Endothelial cell (in vitro differentiated cells): ENCODE results near the gene ZNF341. TPM values are rescaled to one million over a fixed set of nuclear protein-coding genes. Genes with fewer than 3 reads are reported as not detected.

Source experiments
- DNase-seq: peaks from one replicate; pipeline ENCODE4 v3.0.0; 2021; ENCODE audit warnings: low spot score
- H3K27ac Mint-ChIP-seq: one replicate; pipeline ENCODE4 v1.8.0; 2021; ENCODE audit warnings: mixed read lengths, inconsistent platforms; ENCODE audit not compliant: unreplicated experiment
- H3K27me3 Mint-ChIP-seq: one replicate; pipeline ENCODE4 v1.8.0; 2021; ENCODE audit warnings: mild to moderate bottlenecking, moderate library complexity, mixed read lengths, inconsistent platforms; ENCODE audit not compliant: unreplicated experiment
- H3K36me3 Mint-ChIP-seq: one replicate; pipeline ENCODE4 v1.8.0; 2021; ENCODE audit warnings: mild to moderate bottlenecking, low read depth, mixed read lengths, inconsistent platforms; ENCODE audit not compliant: unreplicated experiment
- H3K4me1 Mint-ChIP-seq: one replicate; pipeline ENCODE4 v1.8.0; 2021; ENCODE audit warnings: mild to moderate bottlenecking, mixed read lengths, inconsistent platforms; ENCODE audit not compliant: unreplicated experiment
- H3K4me3 Mint-ChIP-seq: one replicate; pipeline ENCODE4 v1.8.0; 2021; ENCODE audit warnings: mild to moderate bottlenecking, mixed read lengths, inconsistent platforms; ENCODE audit not compliant: unreplicated experiment
- H3K9me3 Mint-ChIP-seq: one replicate; pipeline ENCODE4 v1.8.0; 2021; ENCODE audit warnings: mixed read lengths, inconsistent platforms; ENCODE audit not compliant: unreplicated experiment
- total RNA-seq: library from RNA; stranded (reverse); fragmentation: NEBNext Ultra II Directional; extraction: Animal tissue kit (Norgen Biotek cat#: 25700); gene quantifications from one replicate; pipeline ENCODE4 v1.2.1, GENCODE V29; 2021; ENCODE audit not compliant: unreplicated experiment
- TF ChIP-seq, protein P1 (sequence below): fragments of 200-600 bp; sonication (generic); IDR thresholded peaks from one replicate; pipeline ENCODE4 v1.5.0; 2021; ENCODE audit warnings: antibody characterized with exemption; ENCODE audit not compliant: unreplicated experiment

The ZNF341 gene
- total RNA-seq, 1 donor from 2014 or later = 3.5 TPM

DNA sequence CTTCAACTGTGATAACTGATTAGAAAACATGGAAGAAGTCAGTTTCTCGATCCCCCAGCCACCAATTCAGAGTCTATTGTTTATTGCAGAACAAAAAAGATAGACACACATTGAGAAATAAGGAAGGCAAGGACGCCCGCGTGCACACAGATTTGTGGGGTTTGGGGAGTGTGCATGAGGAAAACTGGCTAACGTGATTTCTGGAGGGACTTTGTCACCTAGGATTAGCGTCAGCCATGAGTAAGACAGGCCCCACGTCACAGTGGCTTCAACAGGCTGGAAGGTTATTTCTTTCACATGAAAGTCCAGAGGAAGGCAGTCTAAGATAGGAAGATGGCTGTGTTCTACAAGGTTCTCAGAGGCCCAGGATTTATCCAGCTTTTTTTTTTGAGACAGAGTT lies 7.7 kb downstream of the ZNF341 start:
- Mint-ChIP-seq H3K4me1 (no peaks in the 10 kb centered on the region), H3K36me3 (peaks cover 16% of the 10 kb centered on the region), H3K9me3 (peaks cover 6% of the 10 kb centered on the region), H3K27ac (no peak overlapping the region), H3K27me3 (peaks cover 5% of the 10 kb centered on the region), H3K4me3 (no peak overlapping the region)
- no peak for DNase-seq
- TF ChIP-seq, protein P1, sequence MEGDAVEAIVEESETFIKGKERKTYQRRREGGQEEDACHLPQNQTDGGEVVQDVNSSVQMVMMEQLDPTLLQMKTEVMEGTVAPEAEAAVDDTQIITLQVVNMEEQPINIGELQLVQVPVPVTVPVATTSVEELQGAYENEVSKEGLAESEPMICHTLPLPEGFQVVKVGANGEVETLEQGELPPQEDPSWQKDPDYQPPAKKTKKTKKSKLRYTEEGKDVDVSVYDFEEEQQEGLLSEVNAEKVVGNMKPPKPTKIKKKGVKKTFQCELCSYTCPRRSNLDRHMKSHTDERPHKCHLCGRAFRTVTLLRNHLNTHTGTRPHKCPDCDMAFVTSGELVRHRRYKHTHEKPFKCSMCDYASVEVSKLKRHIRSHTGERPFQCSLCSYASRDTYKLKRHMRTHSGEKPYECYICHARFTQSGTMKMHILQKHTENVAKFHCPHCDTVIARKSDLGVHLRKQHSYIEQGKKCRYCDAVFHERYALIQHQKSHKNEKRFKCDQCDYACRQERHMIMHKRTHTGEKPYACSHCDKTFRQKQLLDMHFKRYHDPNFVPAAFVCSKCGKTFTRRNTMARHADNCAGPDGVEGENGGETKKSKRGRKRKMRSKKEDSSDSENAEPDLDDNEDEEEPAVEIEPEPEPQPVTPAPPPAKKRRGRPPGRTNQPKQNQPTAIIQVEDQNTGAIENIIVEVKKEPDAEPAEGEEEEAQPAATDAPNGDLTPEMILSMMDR = no peak

DNA sequence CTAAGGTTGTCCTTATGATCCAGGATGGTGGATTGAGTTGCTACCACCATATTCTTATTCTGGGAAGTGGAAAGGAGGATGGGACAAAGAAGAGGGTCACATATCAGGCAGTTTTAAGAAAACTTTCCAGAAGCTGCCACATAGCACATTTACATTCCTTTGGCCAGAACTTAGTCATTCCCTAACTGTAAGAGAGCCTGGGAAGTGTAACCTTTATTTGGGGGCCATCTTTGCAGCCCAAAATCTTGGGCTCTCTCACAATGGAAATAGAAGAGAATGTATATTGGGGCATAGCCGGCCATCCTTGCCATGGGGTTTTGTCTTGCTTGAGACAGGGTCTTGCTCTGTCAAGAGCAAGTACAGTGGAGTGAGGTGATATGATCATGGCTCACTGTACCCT lies 8.4 kb downstream of the ZNF341 start:
- H3K4me3 Mint-ChIP-seq = no peak overlapping the region
- no peak for DNase-seq
- no peaks in the 10 kb centered on the region for H3K4me1 Mint-ChIP-seq
- H3K9me3 Mint-ChIP-seq = peaks cover 6% of the 10 kb centered on the region
- H3K27ac Mint-ChIP-seq = no peak overlapping the region
- peaks cover 5% of the 10 kb centered on the region for H3K27me3 Mint-ChIP-seq
- TF ChIP-seq, protein P1 = no peak
- peaks cover 16% of the 10 kb centered on the region for H3K36me3 Mint-ChIP-seq

DNA sequence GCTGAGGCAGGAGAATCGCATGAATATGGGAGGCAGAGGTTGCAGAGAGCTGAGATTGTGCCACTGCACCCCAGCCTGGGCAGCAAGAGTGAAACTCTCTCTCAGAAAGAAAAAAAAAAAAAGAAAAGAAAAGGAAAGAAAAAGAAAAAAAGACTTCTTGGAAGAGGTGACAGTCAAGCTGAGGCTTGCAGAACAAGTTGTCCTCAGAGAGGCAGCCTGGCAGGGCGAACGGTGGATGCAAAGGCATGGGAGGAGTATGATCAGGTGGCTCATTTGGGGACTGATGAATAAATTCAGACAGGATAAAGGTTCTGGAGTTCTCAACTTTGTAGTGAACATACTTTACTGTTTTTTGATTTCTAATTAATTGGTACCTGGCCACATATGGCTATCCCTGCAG lies 12.4 kb downstream of the ZNF341 start:
- no peaks in the 10 kb centered on the region for H3K4me1 Mint-ChIP-seq
- H3K4me3 Mint-ChIP-seq = no peak overlapping the region
- peaks cover 4% of the 10 kb centered on the region for H3K36me3 Mint-ChIP-seq
- peaks cover 3% of the 10 kb centered on the region for H3K27me3 Mint-ChIP-seq
- H3K27ac Mint-ChIP-seq = no peak overlapping the region
- no peak for DNase-seq
- TF ChIP-seq, protein P1 = no peak
- H3K9me3 Mint-ChIP-seq = no peaks in the 10 kb centered on the region

DNA sequence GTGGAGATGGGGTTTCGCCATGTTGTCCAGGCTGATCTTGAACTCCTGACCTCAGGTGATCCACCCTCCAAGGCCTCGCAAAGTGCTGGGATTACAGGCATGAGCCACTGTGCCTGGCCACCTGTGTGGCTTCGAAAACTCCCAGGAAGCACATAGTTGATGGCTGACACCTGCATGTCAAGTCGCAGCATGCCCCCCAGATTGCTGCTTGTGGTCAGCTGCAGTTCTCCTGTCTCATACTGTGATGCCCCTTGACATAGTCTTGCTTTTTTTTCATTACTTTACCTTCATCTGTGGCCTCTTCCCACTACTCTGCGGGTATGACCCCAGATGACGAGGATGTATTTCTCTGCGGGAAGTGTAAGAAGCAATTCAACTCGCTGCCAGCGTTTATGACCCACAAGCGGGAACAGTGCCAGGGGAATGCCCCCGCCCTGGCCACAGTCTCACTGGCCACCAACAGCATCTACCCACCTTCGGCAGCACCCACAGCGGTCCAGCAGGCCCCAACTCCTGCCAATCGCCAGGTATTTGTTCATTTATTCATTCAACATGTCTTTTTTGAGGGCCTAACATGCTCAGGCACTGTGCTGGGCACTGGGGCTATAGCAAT lies 13.1 kb downstream of the ZNF341 start:
- H3K4me1 Mint-ChIP-seq = no peaks in the 10 kb centered on the region
- TF ChIP-seq, protein P1 = no peak
- H3K27ac Mint-ChIP-seq = no peak overlapping the region
- H3K4me3 Mint-ChIP-seq = no peak overlapping the region
- no peaks in the 10 kb centered on the region for H3K36me3 Mint-ChIP-seq
- DNase-seq = no peak
- no peaks in the 10 kb centered on the region for H3K9me3 Mint-ChIP-seq
- peaks cover 3% of the 10 kb centered on the region for H3K27me3 Mint-ChIP-seq

DNA sequence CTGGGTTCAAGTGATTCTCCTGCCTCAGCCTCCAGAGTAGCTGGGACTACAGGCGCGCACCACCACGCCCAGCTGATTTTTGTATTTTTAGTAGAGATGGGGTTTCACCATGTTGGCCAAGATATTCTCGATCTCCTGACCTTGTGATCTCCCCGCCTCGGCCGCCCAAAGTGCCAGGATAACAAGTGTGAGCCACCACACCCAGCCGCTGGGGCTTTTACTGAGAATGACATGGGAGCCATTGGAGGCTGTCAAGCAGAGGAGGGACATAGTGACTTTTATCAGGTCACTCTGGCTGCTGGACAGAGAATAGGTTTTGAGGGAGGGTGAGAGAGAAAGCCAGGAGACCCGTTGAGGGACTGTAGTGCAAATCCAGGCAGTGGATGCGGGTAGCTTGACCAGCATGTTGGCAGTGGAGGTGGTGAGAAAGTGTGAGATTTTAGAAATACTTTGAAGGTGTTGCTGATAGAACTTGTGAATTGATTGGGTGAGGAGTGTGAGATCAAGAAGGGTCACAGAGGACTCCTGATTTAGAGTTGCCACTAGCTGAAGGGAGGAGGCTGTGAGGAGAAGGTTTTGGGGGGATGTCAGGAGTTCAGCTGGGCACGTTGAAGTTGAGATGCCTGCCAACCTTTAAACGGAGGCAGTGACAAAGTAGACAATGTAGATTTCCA lies 14.7 kb downstream of the ZNF341 start:
- H3K27me3 Mint-ChIP-seq = peaks cover 3% of the 10 kb centered on the region
- no peaks in the 10 kb centered on the region for H3K9me3 Mint-ChIP-seq
- no peaks in the 10 kb centered on the region for H3K4me1 Mint-ChIP-seq
- TF ChIP-seq, protein P1 = no peak
- H3K36me3 Mint-ChIP-seq = no peaks in the 10 kb centered on the region
- no peak for DNase-seq
- H3K4me3 Mint-ChIP-seq = no peak overlapping the region
- no peak overlapping the region for H3K27ac Mint-ChIP-seq
